DOHH2 (cell line): Measurements from ENCODE around the gene STX8.
A peak's percentile ranks its signal among the peaks of the same experiment; 100 is the strongest.
"Not testable (repeated sequence)": the region's sequence is repeated elsewhere in the genome, so short reads cannot be mapped to it uniquely, and the experiment has no call there.

ENCODE experiments used
- H3F3A ChIP-seq: fragments of 200-600 bp; sonication (generic), shearing (Covaris generic); 2 replicates; pipeline ENCODE4 v1.6.0; 2016; ENCODE audit warnings: antibody characterized with exemption, mild to moderate bottlenecking; ENCODE audit not compliant: control insufficient read depth, insufficient read depth
- H3K27ac ChIP-seq: fragments of 200-600 bp; sonication (generic); 2 replicates; pipeline ENCODE4 v1.5.1; 2014; ENCODE audit warnings: low read depth, mild to moderate bottlenecking, low read length, moderate library complexity
- H3K27me3 ChIP-seq: fragments of 200-600 bp; sonication (generic); 2 replicates; pipeline ENCODE4 v1.6.1; 2014; ENCODE audit warnings: mild to moderate bottlenecking, low read length, mixed read lengths; ENCODE audit not compliant: control insufficient read depth
- H3K36me3 ChIP-seq: fragments of 200-600 bp; sonication (generic); 2 replicates; pipeline ENCODE4 v1.6.1; 2014; ENCODE audit warnings: mild to moderate bottlenecking, low read length, moderate library complexity, mixed read lengths; ENCODE audit not compliant: control insufficient read depth
- H3K4me1 ChIP-seq: fragments of 200-600 bp; sonication (generic); 2 replicates; pipeline ENCODE4 v1.6.1; 2014; ENCODE audit warnings: mild to moderate bottlenecking, low read length, mixed read lengths; ENCODE audit not compliant: control insufficient read depth
- H3K4me2 ChIP-seq: fragments of 200-600 bp; sonication (generic); 2 replicates; pipeline ENCODE4 v1.6.0; 2014; ENCODE audit warnings: mild to moderate bottlenecking, low read length, moderate library complexity
- H3K4me3 ChIP-seq: fragments of 200-600 bp; sonication (generic); 2 replicates; pipeline ENCODE4 v1.5.1; 2014; ENCODE audit warnings: mild to moderate bottlenecking, low read length, mixed read lengths
- H3K79me2 ChIP-seq: fragments of 200-600 bp; sonication (generic); 2 replicates; pipeline ENCODE4 v1.6.1; 2014; ENCODE audit warnings: mild to moderate bottlenecking, low read length, mixed read lengths; ENCODE audit not compliant: control insufficient read depth
- H3K9me2 ChIP-seq: fragments of 200-600 bp; sonication (generic); replicated peaks from 2 replicates; pipeline ENCODE4 v1.6.1; 2014; ENCODE audit warnings: mild to moderate bottlenecking, low read length, mixed read lengths; ENCODE audit not compliant: control insufficient read depth
- H3K9me3 ChIP-seq: fragments of 200-600 bp; sonication (generic); 2 replicates; pipeline ENCODE4 v1.6.1; 2014; ENCODE audit warnings: antibody characterized with exemption, low read length, mixed read lengths; ENCODE audit not compliant: control insufficient read depth, insufficient read depth
- H4K20me1 ChIP-seq: fragments of 200-600 bp; sonication (generic); 2 replicates; pipeline ENCODE4 v1.6.0; 2014; ENCODE audit warnings: low read depth, mild to moderate bottlenecking, antibody characterized with exemption, low read length, moderate library complexity; ENCODE audit not compliant: control insufficient read depth, insufficient read depth
- CTCF ChIP-seq: fragments of 200-600 bp; sonication (generic); IDR thresholded peaks from one replicate; pipeline ENCODE4 v1.5.1; 2014; ENCODE audit warnings: antibody characterized with exemption, mild to moderate bottlenecking, low read depth, low read length; ENCODE audit not compliant: poor library complexity, severe bottlenecking
- EZH2phosphoT487 ChIP-seq: fragments of 200-600 bp; sonication (generic); IDR thresholded peaks from 2 replicates; pipeline ENCODE4 v1.6.1; 2017; ENCODE audit warnings: borderline replicate concordance, mild to moderate bottlenecking, antibody characterized with exemption, low read length, moderate library complexity, mixed read lengths

Gene STX8

GRCh38 chr17:9259419-9259818 lies 316.2 kb downstream of the STX8 start:
- no peak for TF ChIP-seq EZH2phosphoT487
- no peak for TF ChIP-seq CTCF
- peaks cover 24% of the 10 kb centered on the region for H3K4me1 ChIP-seq
- H3K27me3 ChIP-seq: no peaks in the 10 kb centered on the region
- H4K20me1 ChIP-seq: 0 out of 2 replicates have a peak, but pooled peaks cover 5% of the 10 kb centered on the region
- H3K4me2 ChIP-seq: no peak overlapping the region
- no peaks in the 10 kb centered on the region for H3K9me3 ChIP-seq
- H3F3A ChIP-seq: no peaks in the 10 kb centered on the region
- H3K79me2 ChIP-seq: no peaks in the 10 kb centered on the region
- H3K27ac ChIP-seq: no peak overlapping the region
- no peaks in the 10 kb centered on the region for H3K9me2 ChIP-seq
- no peaks in the 10 kb centered on the region for H3K36me3 ChIP-seq
- H3K4me3 ChIP-seq: no peak overlapping the region

GRCh38 chr17:9258115-9259015 lies 317.3 kb downstream of the STX8 start:
- Histone ChIP-seq H3K9me3 (no peaks in the 10 kb centered on the region), H3K9me2 (no peaks in the 10 kb centered on the region), H3K79me2 (no peaks in the 10 kb centered on the region), H3K4me3 (no peak overlapping the region), H3K4me2 (no peak overlapping the region), H3K36me3 (no peaks in the 10 kb centered on the region), H3F3A (no peaks in the 10 kb centered on the region), H3K27ac (no peak overlapping the region), H3K4me1 (peaks cover 24% of the 10 kb centered on the region), H3K27me3 (no peaks in the 10 kb centered on the region), H4K20me1 (0 out of 2 replicates have a peak, but pooled peaks cover 5% of the 10 kb centered on the region)
- no peak for TF ChIP-seq EZH2phosphoT487
- no peak for TF ChIP-seq CTCF

GRCh38 chr17:9257630-9257965 lies 318.0 kb downstream of the STX8 start:
- not testable (repeated sequence) for H3K27ac ChIP-seq, H4K20me1 ChIP-seq

GRCh38 chr17:9256751-9257629 lies 318.6 kb downstream of the STX8 start:
- Histone ChIP-seq H3K36me3 (no peaks in the 10 kb centered on the region), H3K4me2 (peak overlapping the region; percentile 74), H3K4me3 (peak overlapping the region; percentile 48), H3K27me3 (no peaks in the 10 kb centered on the region), H3K4me1 (peaks cover 24% of the 10 kb centered on the region), H4K20me1 (0 out of 2 replicates have a peak, but pooled peaks cover 5% of the 10 kb centered on the region), H3K9me2 (no peaks in the 10 kb centered on the region), H3F3A (no peaks in the 10 kb centered on the region), H3K79me2 (no peaks in the 10 kb centered on the region), H3K27ac (no peak overlapping the region), H3K9me3 (no peaks in the 10 kb centered on the region)
- TF ChIP-seq CTCF: peak; percentile 28
- no peak for TF ChIP-seq EZH2phosphoT487

More at GRCh38 chr17:9257630-9257965, 318.0 kb downstream of the STX8 start:
- not testable (repeated sequence) for H3K9me2 ChIP-seq, H3F3A ChIP-seq, H3K27me3 ChIP-seq, H3K36me3 ChIP-seq, H3K79me2 ChIP-seq, H3K9me3 ChIP-seq, H3K4me3 ChIP-seq
- Histone ChIP-seq H3K4me2 (peak overlapping the region; percentile 74), H3K4me1 (peaks cover 24% of the 10 kb centered on the region)
